ENCODE results near the gene ATP6V1F.

The ATP6V1F gene

GRCh38 chr7:128876127-128876526 lies 13.5 kb downstream of the ATP6V1F start:
- H3K27me3 ChIP-seq (ENCODE audit: insufficient read depth, low read length): peaks cover 4% of the 10 kb centered on the region; the same call in 1 of the 2 replicates
- H4K20me1 ChIP-seq (ENCODE audit: insufficient read depth, low read length): no peaks in the 10 kb centered on the region
- no peak overlapping the region for H3K4me3 ChIP-seq (ENCODE audit: low read depth, low read length, poor library complexity, severe bottlenecking)
- no peak overlapping the region for H2AFZ ChIP-seq (ENCODE audit: low read length)
- H3K4me1 ChIP-seq (ENCODE audit: insufficient read depth, low read length, severe bottlenecking): no peaks in the 10 kb centered on the region
- H3K36me3 ChIP-seq (ENCODE audit: insufficient read depth, low read length): no peaks in the 10 kb centered on the region
- no peak overlapping the region for H3K27ac ChIP-seq (ENCODE audit: low read depth, low read length, poor library complexity, severe bottlenecking)
- TF ChIP-seq, protein P1, sequence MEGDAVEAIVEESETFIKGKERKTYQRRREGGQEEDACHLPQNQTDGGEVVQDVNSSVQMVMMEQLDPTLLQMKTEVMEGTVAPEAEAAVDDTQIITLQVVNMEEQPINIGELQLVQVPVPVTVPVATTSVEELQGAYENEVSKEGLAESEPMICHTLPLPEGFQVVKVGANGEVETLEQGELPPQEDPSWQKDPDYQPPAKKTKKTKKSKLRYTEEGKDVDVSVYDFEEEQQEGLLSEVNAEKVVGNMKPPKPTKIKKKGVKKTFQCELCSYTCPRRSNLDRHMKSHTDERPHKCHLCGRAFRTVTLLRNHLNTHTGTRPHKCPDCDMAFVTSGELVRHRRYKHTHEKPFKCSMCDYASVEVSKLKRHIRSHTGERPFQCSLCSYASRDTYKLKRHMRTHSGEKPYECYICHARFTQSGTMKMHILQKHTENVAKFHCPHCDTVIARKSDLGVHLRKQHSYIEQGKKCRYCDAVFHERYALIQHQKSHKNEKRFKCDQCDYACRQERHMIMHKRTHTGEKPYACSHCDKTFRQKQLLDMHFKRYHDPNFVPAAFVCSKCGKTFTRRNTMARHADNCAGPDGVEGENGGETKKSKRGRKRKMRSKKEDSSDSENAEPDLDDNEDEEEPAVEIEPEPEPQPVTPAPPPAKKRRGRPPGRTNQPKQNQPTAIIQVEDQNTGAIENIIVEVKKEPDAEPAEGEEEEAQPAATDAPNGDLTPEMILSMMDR (IDR thresholded peaks at IDR 0.05; ENCODE audit: low read length): no peak
- TF ChIP-seq EZH2 (IDR thresholded peaks at IDR 0.05; ENCODE audit: borderline replicate concordance, low read length): no peak
- no peak overlapping the region for H3K4me2 ChIP-seq (ENCODE audit: low read length)
- no peaks in the 10 kb centered on the region for H3K79me2 ChIP-seq (ENCODE audit: insufficient read depth, low read length)
- H3K9me3 ChIP-seq (ENCODE audit: low read length): no peaks in the 10 kb centered on the region
- no peaks in the 10 kb centered on the region for H3F3A ChIP-seq (ENCODE audit: insufficient read depth, low read length)
- H3K9ac ChIP-seq (ENCODE audit: low read length): no peak overlapping the region
- H3K9me2 ChIP-seq (ENCODE audit: low read depth, low read length): no peaks in the 10 kb centered on the region

DNA sequence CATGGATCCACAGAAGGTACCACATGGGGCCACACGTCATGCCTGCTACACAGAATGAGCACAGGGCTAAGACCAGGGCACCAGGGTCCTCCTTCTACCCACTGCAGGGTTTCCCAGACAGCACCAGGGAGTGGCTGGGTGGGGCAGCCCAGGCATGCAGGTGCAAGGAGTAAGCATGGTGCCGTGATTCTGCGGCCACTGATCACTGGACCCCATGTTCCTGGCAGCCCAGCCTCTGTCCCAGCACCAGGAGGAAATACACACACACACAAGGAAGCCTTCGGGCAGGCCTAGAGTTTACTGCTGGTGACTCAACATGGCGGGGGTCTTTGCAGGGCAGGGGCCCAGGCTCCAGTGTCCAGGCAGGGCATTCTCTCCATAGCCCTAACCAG lies 13.9 kb downstream of the ATP6V1F start:
- Histone ChIP-seq H3K4me1 (ENCODE audit: insufficient read depth, low read length, severe bottlenecking) (no peaks in the 10 kb centered on the region), H3K79me2 (ENCODE audit: insufficient read depth, low read length) (no peaks in the 10 kb centered on the region), H3K36me3 (ENCODE audit: insufficient read depth, low read length) (no peaks in the 10 kb centered on the region), H3K27ac (ENCODE audit: low read depth, low read length, poor library complexity, severe bottlenecking) (no peak overlapping the region), H3K9me3 (ENCODE audit: low read length) (no peaks in the 10 kb centered on the region), H3K4me3 (ENCODE audit: low read depth, low read length, poor library complexity, severe bottlenecking) (no peak overlapping the region), H3F3A (ENCODE audit: insufficient read depth, low read length) (no peaks in the 10 kb centered on the region), H4K20me1 (ENCODE audit: insufficient read depth, low read length) (no peaks in the 10 kb centered on the region), H3K9me2 (ENCODE audit: low read depth, low read length) (no peaks in the 10 kb centered on the region), H3K4me2 (ENCODE audit: low read length) (no peak overlapping the region), H3K9ac (ENCODE audit: low read length) (no peak overlapping the region), H3K27me3 (ENCODE audit: insufficient read depth, low read length) (peaks cover 4% of the 10 kb centered on the region; the same call in 1 of the 2 replicates), H2AFZ (ENCODE audit: low read length) (no peak overlapping the region)
- TF ChIP-seq EZH2 (IDR thresholded peaks at IDR 0.05; ENCODE audit: borderline replicate concordance, low read length): no peak
- TF ChIP-seq, protein P1 (IDR thresholded peaks at IDR 0.05; ENCODE audit: low read length): no peak

DNA sequence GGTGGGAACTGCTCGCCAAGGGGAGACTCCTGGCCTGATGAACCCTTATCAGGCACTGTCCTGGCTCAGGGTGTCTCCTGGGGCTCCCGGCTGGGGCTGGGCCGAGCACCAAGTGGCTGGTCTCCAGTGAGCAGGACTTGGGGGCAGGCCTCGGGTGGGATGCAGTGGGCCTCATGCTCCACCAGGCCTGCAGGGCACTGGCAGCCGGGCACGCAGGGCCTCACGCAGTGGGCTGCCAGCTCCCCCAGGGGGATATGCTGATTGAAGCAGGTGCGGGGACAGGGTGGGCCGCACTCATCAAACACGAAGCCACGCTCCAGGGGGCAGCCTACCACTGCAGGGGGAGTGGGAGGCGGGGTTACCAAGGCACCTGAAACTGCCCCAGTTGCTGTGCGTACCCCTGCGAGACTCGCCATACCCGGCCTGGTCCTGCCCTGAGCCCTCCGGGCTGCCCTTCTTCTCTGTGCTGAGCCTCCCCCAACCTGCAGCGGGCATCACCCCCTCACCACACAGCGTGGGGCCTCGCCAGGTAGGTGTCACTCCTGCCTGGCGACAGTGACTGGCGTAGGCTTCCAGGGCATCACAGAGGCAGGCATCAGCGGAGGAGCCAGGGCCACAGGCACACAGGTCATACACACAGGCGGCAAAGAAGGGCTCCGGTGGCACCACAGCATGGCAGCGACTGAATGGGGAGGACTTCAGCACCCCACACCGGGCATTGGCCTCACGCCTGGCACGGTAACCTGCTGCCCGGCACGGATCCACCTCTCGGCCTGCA lies 14.5 kb downstream of the ATP6V1F start:
- no peaks in the 10 kb centered on the region for H3K79me2 ChIP-seq (ENCODE audit: insufficient read depth, low read length)
- no peak overlapping the region for H2AFZ ChIP-seq (ENCODE audit: low read length)
- no peak overlapping the region for H3K27ac ChIP-seq (ENCODE audit: low read depth, low read length, poor library complexity, severe bottlenecking)
- no peak overlapping the region for H3K9ac ChIP-seq (ENCODE audit: low read length)
- TF ChIP-seq, protein P1 (IDR thresholded peaks at IDR 0.05; ENCODE audit: low read length): no peak
- no peak for TF ChIP-seq EZH2 (IDR thresholded peaks at IDR 0.05; ENCODE audit: borderline replicate concordance, low read length)
- H3K4me3 ChIP-seq (ENCODE audit: low read depth, low read length, poor library complexity, severe bottlenecking): no peak overlapping the region
- no peak overlapping the region for H3K4me2 ChIP-seq (ENCODE audit: low read length)
- peaks cover 4% of the 10 kb centered on the region; the same call in 1 of the 2 replicates for H3K27me3 ChIP-seq (ENCODE audit: insufficient read depth, low read length)
- no peaks in the 10 kb centered on the region for H4K20me1 ChIP-seq (ENCODE audit: insufficient read depth, low read length)
- no peaks in the 10 kb centered on the region for H3K4me1 ChIP-seq (ENCODE audit: insufficient read depth, low read length, severe bottlenecking)
- H3K9me2 ChIP-seq (ENCODE audit: low read depth, low read length): no peaks in the 10 kb centered on the region
- H3F3A ChIP-seq (ENCODE audit: insufficient read depth, low read length): no peaks in the 10 kb centered on the region
- H3K9me3 ChIP-seq (ENCODE audit: low read length): no peaks in the 10 kb centered on the region
- no peaks in the 10 kb centered on the region for H3K36me3 ChIP-seq (ENCODE audit: insufficient read depth, low read length)

Data from OCI-LY1 (cell line).